H1 (cell line): ENCODE results near the gene HOXA10.

Experiments
- CEBPB ChIP-seq: IDR thresholded peaks from 2 replicates; pipeline ENCODE4 v1.6.1; 2012; ENCODE audit warnings: low read depth, low read length
- CTCF ChIP-seq, 3 experiments: IDR thresholded peaks; 1 replicate in 2 of 3; 2 replicates in 1 of 3; pipeline versions ENCODE4 v1.5.1 to v1.6.1; 2011; ENCODE audit warnings: low read length in 3 of 3, mild to moderate bottlenecking in 3 of 3, inconsistent platforms in 2 of 3, low read depth in 1 of 3, moderate library complexity in 1 of 3; ENCODE audit not compliant: insufficient read depth in 1 of 3; ENCODE audit errors: control extremely low read depth in 1 of 3
- EP300 ChIP-seq, 2 experiments: IDR thresholded peaks; 1 replicate in 1 of 2; 2 replicates in 1 of 2; pipeline ENCODE4 v1.6.1; 2011 to 2012; ENCODE audit warnings: low read depth in 2 of 2, low read length in 2 of 2, mild to moderate bottlenecking in 2 of 2, borderline replicate concordance in 1 of 2, inconsistent platforms in 1 of 2, moderate library complexity in 1 of 2
- EZH2 ChIP-seq: fragments of 200-600 bp; sonication (generic); IDR thresholded peaks from 2 replicates; pipeline ENCODE4 v1.7.1; 2012; ENCODE audit warnings: low read depth, mild to moderate bottlenecking, moderate library complexity, low read length, inconsistent platforms; ENCODE audit not compliant: severe bottlenecking
- MAFK ChIP-seq: IDR thresholded peaks from 2 replicates; pipeline ENCODE4 v1.6.1; 2012; ENCODE audit warnings: low read depth, mild to moderate bottlenecking, improper control_type of control experiment, low read length
- MAX ChIP-seq: IDR thresholded peaks from 2 replicates; pipeline ENCODE4 v1.6.1; 2012; ENCODE audit warnings: inconsistent platforms
- USF2 ChIP-seq: IDR thresholded peaks from 2 replicates; pipeline ENCODE4 v1.6.1; 2011; ENCODE audit warnings: low read length, improper control_type of control experiment

GRCh38 chr7:27145165-27145913 lies 28.8 kb downstream of the HOXA10 start:
- TF ChIP-seq EP300 (IDR thresholded peaks at IDR 0.05; ENCODE audit: borderline replicate concordance in 1 of 2, low read depth in 2 of 2, low read length in 2 of 2) (no peak), CTCF (IDR thresholded peaks at IDR 0.05; ENCODE audit: control extremely low read depth in 1 of 3, insufficient read depth in 1 of 3, low read depth in 1 of 3, low read length in 3 of 3) (no peak), EZH2 (peak; percentile 99), USF2 (no peak), MAX (no peak), CEBPB (no peak), MAFK (no peak)
